ENCODE data around the gene TTC5.
A peak's percentile ranks its signal among the peaks of the same experiment; 100 is the strongest.

The TTC5 gene

DNA sequence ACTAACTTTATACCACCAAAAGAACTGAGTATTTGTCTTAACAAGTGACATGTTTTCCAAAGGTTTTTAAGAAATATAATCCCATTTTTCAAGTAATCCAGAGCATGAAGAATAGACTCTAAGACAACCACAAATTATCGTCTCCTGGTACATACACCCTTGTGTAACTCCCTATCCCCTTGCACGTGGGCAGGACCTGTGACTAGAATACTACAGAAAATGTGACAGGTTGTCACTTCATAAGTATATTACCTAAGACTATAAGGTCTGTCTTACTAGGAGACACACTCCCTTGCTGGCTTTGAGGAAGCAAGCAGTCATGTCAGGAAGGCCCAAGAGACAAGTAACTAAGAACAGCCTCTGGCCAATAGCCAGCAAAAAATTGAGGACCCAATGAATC lies 8.3 kb upstream of the TTC5 start:
- Histone ChIP-seq H3K27ac (ENCODE audit: low read length) (no peak overlapping the region), H2AFZ (ENCODE audit: low read length) (no peak overlapping the region), H3K9me3 (replicated peaks; ENCODE audit: insufficient read depth, low read length) (no peaks in the 10 kb centered on the region), H3K79me2 (ENCODE audit: low read length) (no peaks in the 10 kb centered on the region), H3K9me2 (replicated peaks; ENCODE audit: insufficient read depth, low read length) (no peaks in the 10 kb centered on the region), H3K4me2 (ENCODE audit: low read depth, low read length) (no peak overlapping the region), H4K20me1 (ENCODE audit: insufficient read depth, low read length) (no peaks in the 10 kb centered on the region), H3F3A (ENCODE audit: insufficient read depth, low read length) (no peaks in the 10 kb centered on the region), H3K36me3 (replicated peaks; ENCODE audit: insufficient read depth, low read length) (no peaks in the 10 kb centered on the region; the same call in 1 of the 2 replicates), H3K4me1 (ENCODE audit: low read length) (no peaks in the 10 kb centered on the region), H3K27me3 (replicated peaks; ENCODE audit: insufficient read depth, low read length) (no peaks in the 10 kb centered on the region), H3K4me3 (ENCODE audit: low read length) (no peak overlapping the region), H3K9ac (ENCODE audit: low read length) (no peak overlapping the region)
- no peak for DNase-seq
- TF ChIP-seq CTCF (IDR thresholded peaks at IDR 0.05; ENCODE audit: low read length) = no peak
- TF ChIP-seq EZH2 (optimal IDR thresholded peaks at IDR 0.05; ENCODE audit: low read depth, low read length) = no peak
- no peak for TF ChIP-seq EZH2phosphoT487 (IDR thresholded peaks at IDR 0.05; ENCODE audit: low read length)

GRCh38 chr14:20306079-20306423 lies 300 bp upstream of the TTC5 start:
- H3K27ac ChIP-seq (ENCODE audit: low read length) = no peak overlapping the region
- no peaks in the 10 kb centered on the region for H4K20me1 ChIP-seq (ENCODE audit: insufficient read depth, low read length)
- peak overlapping the region; percentile 80; the same call in 1 of the 2 replicates for H3K4me3 ChIP-seq (ENCODE audit: low read length)
- H3K36me3 ChIP-seq (replicated peaks; ENCODE audit: insufficient read depth, low read length) = no peaks in the 10 kb centered on the region
- peaks cover 6% of the 10 kb centered on the region; the same call in 1 of the 2 replicates for H3K79me2 ChIP-seq (ENCODE audit: low read length)
- no peaks in the 10 kb centered on the region for H3K9me3 ChIP-seq (replicated peaks; ENCODE audit: insufficient read depth, low read length)
- no peak for DNase-seq
- H3K9me2 ChIP-seq (replicated peaks; ENCODE audit: insufficient read depth, low read length) = no peaks in the 10 kb centered on the region
- H3K27me3 ChIP-seq (replicated peaks; ENCODE audit: insufficient read depth, low read length) = no peaks in the 10 kb centered on the region
- H3K4me1 ChIP-seq (ENCODE audit: low read length) = no peaks in the 10 kb centered on the region
- no peak overlapping the region for H3K9ac ChIP-seq (ENCODE audit: low read length)
- TF ChIP-seq CTCF (IDR thresholded peaks at IDR 0.05; ENCODE audit: low read length) (no peak), EZH2 (optimal IDR thresholded peaks at IDR 0.05; ENCODE audit: low read depth, low read length) (no peak), EZH2phosphoT487 (IDR thresholded peaks at IDR 0.05; ENCODE audit: low read length) (no peak)
- H3K4me2 ChIP-seq (ENCODE audit: low read depth, low read length) = no peak overlapping the region
- H2AFZ ChIP-seq (ENCODE audit: low read length) = no peak overlapping the region
- no peaks in the 10 kb centered on the region; the same call in 1 of the 2 replicates for H3F3A ChIP-seq (ENCODE audit: insufficient read depth, low read length)

DNA sequence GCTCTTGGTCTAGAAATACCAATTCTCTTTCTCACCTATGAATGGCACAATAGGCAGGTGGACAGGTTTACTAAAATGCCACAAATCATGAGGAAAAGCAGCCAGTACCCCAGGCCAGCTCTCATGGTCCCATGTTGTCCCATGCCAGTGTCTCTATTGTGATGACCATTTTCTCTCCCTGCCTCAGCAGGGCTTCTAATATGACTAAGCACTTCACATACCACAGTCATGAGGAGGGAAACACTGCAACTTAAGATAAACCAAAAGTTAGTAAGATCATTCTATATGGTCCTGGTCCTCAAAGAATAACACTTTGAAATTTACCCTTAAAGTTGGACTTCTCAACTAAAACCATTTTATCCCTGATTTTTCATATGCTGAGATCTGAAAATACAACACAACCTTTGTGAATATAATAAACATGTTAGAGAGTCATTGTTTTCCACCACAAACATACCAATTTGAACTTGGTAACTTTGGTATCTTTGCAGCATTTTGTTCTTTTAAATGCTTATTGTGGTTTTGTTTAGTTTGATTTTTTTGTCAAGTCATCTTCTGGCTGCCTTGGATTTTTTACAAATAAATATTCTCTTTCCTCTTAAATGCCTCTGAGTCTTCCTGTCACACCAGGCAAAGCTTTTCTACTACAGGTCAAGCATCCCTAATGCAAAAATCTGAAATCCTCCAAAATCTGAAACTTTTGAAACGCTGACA lies 3.6 kb downstream of the TTC5 start:
- H3K27me3 ChIP-seq (replicated peaks; ENCODE audit: insufficient read depth, low read length) = no peaks in the 10 kb centered on the region
- no peak overlapping the region for H3K27ac ChIP-seq (ENCODE audit: low read length)
- no peaks in the 10 kb centered on the region for H3K4me1 ChIP-seq (ENCODE audit: low read length)
- no peak overlapping the region for H3K4me3 ChIP-seq (ENCODE audit: low read length)
- no peak overlapping the region for H2AFZ ChIP-seq (ENCODE audit: low read length)
- H3F3A ChIP-seq (ENCODE audit: insufficient read depth, low read length) = no peaks in the 10 kb centered on the region; the same call in 1 of the 2 replicates
- no peak overlapping the region for H3K4me2 ChIP-seq (ENCODE audit: low read depth, low read length)
- H3K9me3 ChIP-seq (replicated peaks; ENCODE audit: insufficient read depth, low read length) = no peaks in the 10 kb centered on the region
- no peaks in the 10 kb centered on the region for H4K20me1 ChIP-seq (ENCODE audit: insufficient read depth, low read length)
- no peaks in the 10 kb centered on the region for H3K36me3 ChIP-seq (replicated peaks; ENCODE audit: insufficient read depth, low read length)
- DNase-seq = no peak
- H3K9me2 ChIP-seq (replicated peaks; ENCODE audit: insufficient read depth, low read length) = no peaks in the 10 kb centered on the region
- no peak overlapping the region for H3K9ac ChIP-seq (ENCODE audit: low read length)
- no peak for TF ChIP-seq EZH2 (optimal IDR thresholded peaks at IDR 0.05; ENCODE audit: low read depth, low read length)
- no peak for TF ChIP-seq CTCF (IDR thresholded peaks at IDR 0.05; ENCODE audit: low read length)
- no peak for TF ChIP-seq EZH2phosphoT487 (IDR thresholded peaks at IDR 0.05; ENCODE audit: low read length)
- H3K79me2 ChIP-seq (ENCODE audit: low read length) = peaks cover 6% of the 10 kb centered on the region; the same call in 1 of the 2 replicates

All from MM.1S (cell line).